Measurements from ENCODE around the gene RCCD1. TPM values are rescaled to one million over a fixed set of nuclear protein-coding genes. Genes with fewer than 3 reads are reported as not detected.

RCCD1 gene
- total RNA-seq, 1 donor from 2014 or later: 10.0 TPM

- Histone ChIP-seq H3K27ac (peak overlapping the region; percentile 84 to 88), H3K27me3 (no peaks in the 10 kb centered on the region), H3K4me3 (peak overlapping the region in 1 of 2 donors; percentile 80), H3K36me3 (no peaks in the 10 kb centered on the region), H3K9me3 (no peaks in the 10 kb centered on the region), H3K4me1 (peaks cover 9 to 33% of the 10 kb centered on the region in 2 donors)
- TF ChIP-seq CTCF (IDR thresholded peaks at IDR 0.05): no peak
- intact Hi-C loops (cut with DNase I): loop anchor here (2.0 to 10.0 kb wide), 3 partner anchors 44 to 927 kb away; partner anchors contain the start of gene ZNF710
- DNase-seq (ENCODE audit: low spot score in 2 of 2): no peak
Measured at GRCh38 chr15:90931575-90931827, 23.2 kb upstream of the RCCD1 start.

- Histone ChIP-seq H3K9me3 (no peaks in the 10 kb centered on the region), H3K27me3 (no peaks in the 10 kb centered on the region), H3K36me3 (no peaks in the 10 kb centered on the region), H3K27ac (peak within 1 kb of the TSS; percentile 84 to 88), H3K4me3 (peak within 1 kb of the TSS; percentile 72 to 80), H3K4me1 (peaks cover 12 to 33% of the 10 kb centered on the region in 2 donors)
- peak; percentile 88 to 91 (median 89) for TF ChIP-seq CTCF (IDR thresholded peaks at IDR 0.05)
- intact Hi-C loops (cut with DNase I): loop anchor here (1.0 to 10.0 kb wide), 4 partner anchors 30 to 927 kb away; partner anchors contain the start of gene ZNF710
- DNase-seq (ENCODE audit: low spot score in 2 of 2): peak; percentile 54 to 95
Measured at GRCh38 chr15:90931828-90932659, 22.6 kb upstream of the RCCD1 start, which contains the start of gene HDDC3. Gene HDDC3, minus strand, starts transcription at chr15:90932549. Its CDS starts 9 bp downstream, at chr15:90932540.

GRCh38 chr15:90932660-90932991, 22.1 kb upstream of the RCCD1 start:
- no peaks in the 10 kb centered on the region for H3K27me3 ChIP-seq
- intact Hi-C loops (cut with DNase I): loop anchor here (1.0 to 10.0 kb wide), 3 partner anchors 30 to 928 kb away; partner anchors contain the start of gene ZNF710
- H3K27ac ChIP-seq: peak overlapping the region; percentile 84 to 88
- no peaks in the 10 kb centered on the region for H3K36me3 ChIP-seq
- no peak for DNase-seq (ENCODE audit: low spot score in 2 of 2)
- no peak for TF ChIP-seq CTCF (IDR thresholded peaks at IDR 0.05)
- no peaks in the 10 kb centered on the region for H3K9me3 ChIP-seq
- H3K4me1 ChIP-seq: peaks cover 12 to 33% of the 10 kb centered on the region in 2 donors
- peak overlapping the region; percentile 72 to 80 for H3K4me3 ChIP-seq

- no peak for TF ChIP-seq CTCF (IDR thresholded peaks at IDR 0.05)
- H3K36me3 ChIP-seq: peaks cover 0 to 6% of the 10 kb centered on the region in 2 donors
- no peaks in the 10 kb centered on the region for H3K27me3 ChIP-seq
- intact Hi-C loops (cut with DNase I): loop anchor here (5.0 to 10.0 kb wide), 2 partner anchors 46 to 928 kb away; partner anchors contain the start of gene ZNF710
- peaks cover 12 to 33% of the 10 kb centered on the region in 2 donors for H3K4me1 ChIP-seq
- H3K27ac ChIP-seq: peak overlapping the region in 1 of 2 donors; percentile 88
- H3K9me3 ChIP-seq: no peaks in the 10 kb centered on the region
- H3K4me3 ChIP-seq: no peak overlapping the region
- no peak for DNase-seq (ENCODE audit: low spot score in 2 of 2)
Measured at GRCh38 chr15:90933301-90933700, 21.4 kb upstream of the RCCD1 start.

- peak; percentile 54 to 93 for DNase-seq (ENCODE audit: low spot score in 2 of 2)
- Histone ChIP-seq H3K9me3 (no peaks in the 10 kb centered on the region), H3K27ac (peak overlapping the region; percentile 81 to 85), H3K4me3 (peak overlapping the region; percentile 72 to 77), H3K27me3 (no peaks in the 10 kb centered on the region), H3K36me3 (peaks cover 6 to 17% of the 10 kb centered on the region in 2 donors), H3K4me1 (peaks cover 12 to 33% of the 10 kb centered on the region in 2 donors)
- intact Hi-C loops (cut with DNase I): loop anchor here (2.0 to 10.0 kb wide), 3 partner anchors 22 to 930 kb away; partner anchors contain the start of gene ZNF710
- peak; percentile 71 to 94 (median 92) for TF ChIP-seq CTCF (IDR thresholded peaks at IDR 0.05)
Measured at GRCh38 chr15:90934256-90934948, 20.3 kb upstream of the RCCD1 start.

Data from ascending aorta (tissue), 2 donors.